GM12872 (cell line): ENCODE measurements around the gene LRRC4.

Experiments
- TF ChIP-seq, protein P1 (sequence below): IDR thresholded peaks from 3 replicates; pipeline ENCODE4 v1.5.1; 2011; ENCODE audit warnings: low read depth, mild to moderate bottlenecking, low read length, moderate library complexity; ENCODE audit not compliant: insufficient read depth

LRRC4 gene

DNA sequence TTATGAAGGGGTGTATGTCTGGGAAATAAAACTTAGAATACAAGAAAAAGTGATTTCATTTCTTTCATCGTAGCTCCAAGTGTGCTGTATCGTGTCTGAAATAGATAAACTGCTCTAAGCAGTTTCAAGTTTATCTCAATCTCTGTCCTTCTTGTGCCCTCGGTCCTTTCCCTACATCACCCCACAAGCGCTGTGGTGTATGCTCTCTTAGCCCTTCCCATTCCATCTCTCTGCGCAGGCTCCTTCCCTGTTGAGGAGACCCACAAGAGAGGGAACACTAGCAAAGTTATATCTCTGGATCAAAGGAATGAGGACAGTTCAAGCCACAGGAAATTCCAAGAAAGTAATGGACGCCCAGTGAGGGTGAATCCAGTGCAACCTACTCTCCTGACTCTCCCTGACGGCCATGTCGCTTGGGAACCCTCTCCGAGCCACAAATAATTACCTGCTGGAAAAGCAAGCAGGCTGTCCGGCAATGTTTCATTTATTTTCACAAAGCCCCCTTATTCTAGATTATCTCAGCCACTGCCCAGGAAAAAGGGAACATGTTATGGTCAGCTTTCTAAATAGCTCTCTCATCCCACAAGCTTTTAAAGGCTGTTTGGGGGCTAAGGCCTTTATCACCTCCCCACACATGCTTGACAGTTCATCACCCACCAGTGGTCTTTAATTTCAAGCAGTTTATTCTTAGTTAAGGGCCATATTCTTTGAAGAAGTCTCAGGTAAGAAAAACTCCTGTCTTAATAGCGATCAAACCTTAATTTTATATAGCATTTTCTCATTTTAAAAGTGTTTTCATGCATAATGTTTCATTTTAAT, 34.8 kb downstream of the LRRC4 start:
- TF ChIP-seq, protein P1, sequence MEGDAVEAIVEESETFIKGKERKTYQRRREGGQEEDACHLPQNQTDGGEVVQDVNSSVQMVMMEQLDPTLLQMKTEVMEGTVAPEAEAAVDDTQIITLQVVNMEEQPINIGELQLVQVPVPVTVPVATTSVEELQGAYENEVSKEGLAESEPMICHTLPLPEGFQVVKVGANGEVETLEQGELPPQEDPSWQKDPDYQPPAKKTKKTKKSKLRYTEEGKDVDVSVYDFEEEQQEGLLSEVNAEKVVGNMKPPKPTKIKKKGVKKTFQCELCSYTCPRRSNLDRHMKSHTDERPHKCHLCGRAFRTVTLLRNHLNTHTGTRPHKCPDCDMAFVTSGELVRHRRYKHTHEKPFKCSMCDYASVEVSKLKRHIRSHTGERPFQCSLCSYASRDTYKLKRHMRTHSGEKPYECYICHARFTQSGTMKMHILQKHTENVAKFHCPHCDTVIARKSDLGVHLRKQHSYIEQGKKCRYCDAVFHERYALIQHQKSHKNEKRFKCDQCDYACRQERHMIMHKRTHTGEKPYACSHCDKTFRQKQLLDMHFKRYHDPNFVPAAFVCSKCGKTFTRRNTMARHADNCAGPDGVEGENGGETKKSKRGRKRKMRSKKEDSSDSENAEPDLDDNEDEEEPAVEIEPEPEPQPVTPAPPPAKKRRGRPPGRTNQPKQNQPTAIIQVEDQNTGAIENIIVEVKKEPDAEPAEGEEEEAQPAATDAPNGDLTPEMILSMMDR = no peak

DNA sequence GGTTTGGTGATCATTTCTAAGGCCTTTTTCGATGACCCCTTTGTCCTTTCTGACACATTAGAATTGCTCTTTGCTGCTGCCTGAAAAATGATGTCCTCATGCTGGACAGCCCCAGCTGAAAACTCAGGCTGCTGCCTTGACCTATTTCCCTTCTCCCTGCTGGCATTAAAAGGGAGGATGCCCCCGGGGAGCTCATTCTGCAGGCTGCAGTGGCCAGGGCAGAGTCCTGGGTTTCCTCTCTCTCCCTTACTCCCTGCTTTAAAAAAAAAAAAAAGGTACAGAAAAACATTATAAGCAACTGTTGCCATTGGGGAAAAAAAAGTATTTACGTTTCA, 35.4 kb downstream of the LRRC4 start:
- TF ChIP-seq, protein P1 = no peak

DNA sequence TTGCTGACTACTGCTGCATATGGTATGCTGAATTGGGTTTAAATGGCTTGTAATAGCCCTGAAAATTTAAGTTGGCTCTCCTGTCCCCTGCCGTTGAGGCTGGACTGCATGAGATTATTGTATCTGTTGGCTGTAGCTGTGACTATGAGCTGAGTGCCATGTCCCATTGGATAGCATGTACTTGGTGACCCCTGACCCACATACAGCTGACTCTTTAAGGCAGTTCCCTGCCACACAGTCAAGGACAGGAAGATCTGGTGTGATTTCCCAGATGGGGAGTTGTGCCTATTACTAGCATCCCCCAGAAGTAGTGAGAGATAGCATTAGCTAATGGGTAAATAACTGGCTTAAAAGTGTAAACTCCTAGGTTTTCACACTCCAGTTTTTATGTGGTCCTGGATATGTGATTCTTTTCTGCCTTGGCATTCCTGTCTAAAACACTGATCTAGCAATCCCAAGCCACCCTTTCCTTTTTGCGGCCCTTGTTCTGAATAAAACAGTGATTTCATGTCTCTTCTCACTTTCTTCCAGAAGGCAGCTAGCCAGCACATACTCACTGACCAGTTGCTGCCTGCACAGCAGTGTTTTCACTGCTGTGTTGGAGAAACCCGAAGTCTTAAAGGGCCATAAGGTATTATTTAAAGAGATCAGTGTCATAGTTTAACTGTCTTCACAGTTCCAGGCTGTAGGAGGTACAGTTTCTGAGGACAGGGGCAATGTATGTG, 35.9 kb downstream of the LRRC4 start:
- TF ChIP-seq, protein P1 = no peak

DNA sequence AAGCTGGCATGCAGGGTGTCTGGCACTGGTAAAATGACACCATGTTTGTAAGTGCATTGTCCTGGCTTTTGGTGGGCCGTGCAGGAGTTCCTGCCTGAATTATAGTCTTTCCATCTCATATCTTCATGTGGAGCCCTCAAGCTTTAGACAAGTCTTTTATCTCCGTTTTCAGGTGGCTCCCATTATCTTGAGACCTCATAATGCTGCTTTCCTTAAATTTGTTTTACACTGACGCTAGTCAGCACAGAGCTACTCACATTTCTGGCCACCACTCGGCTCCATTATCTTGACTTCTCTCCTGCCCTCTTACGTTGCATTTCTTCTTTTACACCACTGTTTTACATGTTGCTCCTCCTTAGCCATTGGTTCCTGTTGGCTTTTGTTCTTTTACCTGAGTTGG, 37.2 kb downstream of the LRRC4 start:
- TF ChIP-seq, protein P1 = no peak

DNA sequence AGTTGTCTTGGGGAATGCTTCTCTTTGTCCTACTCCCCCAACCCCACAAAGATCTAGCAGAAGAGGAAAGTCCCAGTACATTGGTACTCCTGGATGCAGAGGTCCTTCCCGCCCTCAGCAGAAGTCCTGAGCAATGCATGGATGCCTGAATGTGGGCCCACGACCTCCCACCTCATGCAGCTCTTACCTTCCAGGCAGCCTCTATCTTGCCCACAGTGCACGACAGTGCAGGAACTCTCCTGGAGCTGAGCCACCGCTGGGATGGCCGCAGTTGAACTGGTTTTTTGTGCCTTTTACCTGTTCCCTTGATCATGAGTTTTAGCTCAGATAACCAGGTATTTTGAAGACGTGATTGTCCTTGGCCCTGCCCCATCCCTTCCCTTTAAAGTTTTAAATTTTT, 37.9 kb downstream of the LRRC4 start:
- TF ChIP-seq, protein P1 = no peak

DNA sequence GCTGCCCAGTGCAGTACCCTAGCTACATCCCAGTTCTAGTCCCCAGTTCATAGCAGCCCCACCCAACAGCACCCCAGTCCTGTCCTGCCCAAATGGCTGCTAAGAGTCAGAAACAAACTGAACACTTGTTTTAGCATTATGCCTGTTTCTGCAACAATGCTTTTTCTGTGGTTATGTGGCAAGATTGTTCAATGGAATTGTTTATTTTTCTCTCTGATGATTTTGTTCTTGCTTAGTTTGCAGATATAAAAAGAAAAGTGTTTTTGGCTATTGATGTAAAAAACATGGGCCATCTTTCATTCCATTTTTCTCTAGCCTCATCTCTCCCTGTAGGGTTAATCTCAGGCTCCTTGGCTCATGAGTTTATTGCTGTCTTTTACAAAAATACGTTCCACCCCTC, 42.5 kb downstream of the LRRC4 start:
- TF ChIP-seq, protein P1 = no peak

DNA sequence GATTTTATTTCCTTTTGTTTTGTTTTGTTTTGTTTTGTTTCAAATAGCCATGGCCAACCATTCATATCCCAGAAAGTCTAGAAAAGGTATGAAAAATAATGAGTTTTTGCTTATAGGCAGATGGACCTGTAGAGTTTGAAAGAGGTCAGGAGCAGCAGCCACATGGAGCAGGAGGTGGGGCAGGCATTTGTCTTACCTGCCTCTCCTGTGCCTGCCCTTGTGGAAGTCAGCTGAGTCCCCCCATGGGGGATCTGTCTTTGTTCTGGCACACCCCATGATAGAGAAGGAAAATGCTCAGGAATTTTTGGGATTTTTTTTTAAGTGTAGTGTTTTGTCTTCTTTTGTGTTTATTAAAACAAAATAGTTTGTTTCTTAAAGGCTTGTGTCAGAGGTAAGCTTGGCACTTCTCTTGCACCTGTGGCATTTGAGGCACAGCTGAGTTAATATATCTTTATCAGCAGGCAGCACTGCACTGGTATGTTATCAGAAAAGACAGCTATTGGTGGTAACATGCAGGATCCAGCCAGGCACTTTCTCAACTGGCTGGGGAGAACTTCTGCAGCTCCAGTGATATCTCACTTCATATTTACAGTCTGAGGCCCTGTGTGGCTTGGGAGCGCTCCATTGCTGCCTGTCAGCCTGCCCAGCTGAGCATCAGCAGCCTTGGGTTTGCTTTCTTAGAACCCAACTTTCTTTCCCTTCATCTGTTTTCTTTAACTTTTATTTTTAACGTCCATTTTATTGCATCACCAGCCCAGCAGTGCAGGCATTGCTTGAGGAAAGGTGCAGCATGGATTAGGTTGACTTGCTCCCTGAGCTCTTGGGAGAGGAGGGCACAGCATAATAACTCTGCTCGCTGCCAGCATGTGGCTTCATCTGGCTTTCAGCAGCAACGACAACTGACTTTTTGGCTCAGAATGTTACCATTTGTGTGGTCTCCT, 44.4 kb downstream of the LRRC4 start:
- TF ChIP-seq, protein P1 = no peak
